HAP-1 (cell line): ENCODE data around the gene L3MBTL4.

ENCODE experiments used
- DNase-seq, 2 experiments: peaks; one replicate each; pipeline ENCODE4 v3.0.0-alpha.2; 2016 to 2020; ENCODE audit warnings: low spot score in 2 of 2
- H3K27me3 ChIP-seq: fragments of 250-450 bp; sonication (Bioruptor Pico); 2 replicates; pipeline ENCODE4 v1.5.1; 2020; ENCODE audit warnings: low read depth, mild to moderate bottlenecking, moderate library complexity
- H3K36me3 ChIP-seq: fragments of 250-450 bp; sonication (Bioruptor Pico); replicated peaks from 2 replicates; pipeline ENCODE4 v1.5.1; 2020; ENCODE audit warnings: mild to moderate bottlenecking
- H3K4me1 ChIP-seq: fragments of 250-450 bp; sonication (Bioruptor Pico); 2 replicates; pipeline ENCODE4 v1.5.1; 2020; ENCODE audit warnings: mild to moderate bottlenecking
- H3K4me3 ChIP-seq: fragments of 250-450 bp; sonication (Bioruptor Pico); 2 replicates; pipeline ENCODE4 v1.5.1; 2020; ENCODE audit warnings: mild to moderate bottlenecking, moderate library complexity
- H3K9me3 ChIP-seq: fragments of 250-450 bp; sonication (Bioruptor Pico); 2 replicates; pipeline ENCODE4 v1.5.1; 2020; ENCODE audit warnings: mild to moderate bottlenecking, moderate library complexity
- in situ Hi-C: fragments of 300-500 bp; cut with MboI; formaldehyde crosslinking; loops from 3 replicates; pipeline ENCODE4 v1.14.3; 2020; ENCODE audit warnings: low sequenced_read_pairs, inconsistent platforms, mixed read lengths

The L3MBTL4 gene

GRCh38 chr18:6219116-6219717, 195.5 kb downstream of the L3MBTL4 start:
- H3K4me1 ChIP-seq = no peaks in the 10 kb centered on the region
- no peaks in the 10 kb centered on the region for H3K36me3 ChIP-seq
- in situ Hi-C loops = no loop called here
- no peak overlapping the region for H3K4me3 ChIP-seq
- no peaks in the 10 kb centered on the region for H3K9me3 ChIP-seq
- H3K27me3 ChIP-seq = no peaks in the 10 kb centered on the region
- DNase-seq = peak in 1 of 2 experiments; percentile 24

DNA sequence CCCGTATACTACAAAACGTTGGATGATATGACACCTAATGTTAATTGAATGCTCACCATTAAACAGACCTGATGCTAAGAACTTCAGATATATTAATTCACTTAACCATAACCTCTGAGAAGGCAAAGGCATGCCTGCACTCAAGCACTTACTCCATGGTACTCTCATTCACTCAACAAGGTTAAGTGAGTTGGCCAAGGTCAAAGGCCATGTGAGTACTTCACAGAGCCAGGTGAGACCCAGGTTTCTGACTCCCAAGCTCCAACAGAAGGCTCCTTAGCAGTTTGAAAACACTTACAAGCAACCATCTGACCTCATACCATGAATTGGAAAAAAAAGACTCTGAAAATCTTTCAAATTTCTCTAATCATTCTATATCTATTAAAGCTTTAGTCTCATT, 198.8 kb downstream of the L3MBTL4 start:
- Histone ChIP-seq H3K4me3 (no peak overlapping the region), H3K4me1 (no peaks in the 10 kb centered on the region), H3K27me3 (no peaks in the 10 kb centered on the region), H3K36me3 (no peaks in the 10 kb centered on the region), H3K9me3 (no peaks in the 10 kb centered on the region)
- no peak for DNase-seq
- in situ Hi-C loops = no loop called here

DNA sequence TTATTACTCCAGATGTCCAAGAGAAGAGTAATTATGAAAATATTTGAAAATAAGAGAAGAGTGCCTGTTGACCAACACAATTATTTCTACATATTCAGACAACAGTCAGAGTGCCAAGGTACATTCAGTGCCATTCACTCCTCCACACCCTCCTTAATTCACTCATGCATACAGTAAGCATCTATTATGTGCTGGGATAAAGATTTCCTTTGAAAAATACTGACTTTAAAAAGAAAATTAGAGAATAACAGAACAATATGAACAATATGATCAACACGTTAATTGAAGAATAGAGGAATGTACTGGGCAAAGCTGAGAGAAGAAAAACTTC, 203.6 kb downstream of the L3MBTL4 start:
- Histone ChIP-seq H3K4me1 (no peaks in the 10 kb centered on the region), H3K27me3 (no peaks in the 10 kb centered on the region), H3K9me3 (no peaks in the 10 kb centered on the region), H3K36me3 (no peaks in the 10 kb centered on the region), H3K4me3 (no peak overlapping the region)
- in situ Hi-C loops = no loop called here
- no peak for DNase-seq

- no peaks in the 10 kb centered on the region for H3K9me3 ChIP-seq
- in situ Hi-C loops = no loop called here
- H3K4me1 ChIP-seq = no peaks in the 10 kb centered on the region
- no peak overlapping the region for H3K4me3 ChIP-seq
- H3K27me3 ChIP-seq = no peaks in the 10 kb centered on the region
- DNase-seq = no peak
- H3K36me3 ChIP-seq = no peaks in the 10 kb centered on the region
These were observed 204.2 kb downstream of the L3MBTL4 start for GRCh38 chr18:6210349-6211173.

GRCh38 chr18:6207941-6208340, 206.8 kb downstream of the L3MBTL4 start:
- H3K4me3 ChIP-seq = no peak overlapping the region
- no peaks in the 10 kb centered on the region for H3K36me3 ChIP-seq
- H3K9me3 ChIP-seq = no peaks in the 10 kb centered on the region
- in situ Hi-C loops = no loop called here
- H3K4me1 ChIP-seq = no peaks in the 10 kb centered on the region
- DNase-seq = no peak
- no peaks in the 10 kb centered on the region for H3K27me3 ChIP-seq

DNA sequence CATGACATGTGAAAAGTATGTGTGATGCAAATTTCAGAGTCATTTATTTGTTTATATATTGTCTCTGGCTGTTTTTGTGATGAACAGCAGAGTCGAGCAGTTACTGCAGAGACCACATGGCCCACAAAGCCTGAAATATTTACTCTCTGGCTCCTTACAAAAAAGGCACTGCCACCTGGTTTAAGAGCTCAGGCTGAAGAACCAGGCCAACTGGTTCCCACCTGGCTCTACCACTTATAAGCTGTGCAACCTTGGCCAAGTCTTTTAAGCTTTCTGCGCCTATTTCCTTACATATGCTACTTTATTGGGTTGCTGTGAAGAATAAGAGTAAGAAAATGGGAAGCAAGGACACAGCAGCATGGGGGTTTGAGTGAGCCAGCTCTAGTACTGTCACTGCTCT, 207.6 kb downstream of the L3MBTL4 start:
- DNase-seq = no peak
- H3K4me3 ChIP-seq = no peak overlapping the region
- H3K4me1 ChIP-seq = no peaks in the 10 kb centered on the region
- no peaks in the 10 kb centered on the region for H3K36me3 ChIP-seq
- H3K27me3 ChIP-seq = no peaks in the 10 kb centered on the region
- in situ Hi-C loops = no loop called here
- H3K9me3 ChIP-seq = no peaks in the 10 kb centered on the region

- in situ Hi-C loops = no loop called here
- H3K4me3 ChIP-seq = no peak overlapping the region
- no peaks in the 10 kb centered on the region for H3K4me1 ChIP-seq
- no peaks in the 10 kb centered on the region for H3K36me3 ChIP-seq
- no peaks in the 10 kb centered on the region for H3K27me3 ChIP-seq
- peaks cover 3% of the 10 kb centered on the region; the same call in 1 of the 2 replicates for H3K9me3 ChIP-seq
- DNase-seq = no peak
These were observed 209.0 kb downstream of the L3MBTL4 start for GRCh38 chr18:6205706-6206105.

- in situ Hi-C loops = no loop called here
- no peak for DNase-seq
- Histone ChIP-seq H3K4me3 (no peak overlapping the region), H3K4me1 (no peaks in the 10 kb centered on the region), H3K36me3 (no peaks in the 10 kb centered on the region), H3K9me3 (peaks cover 3% of the 10 kb centered on the region; the same call in 1 of the 2 replicates), H3K27me3 (no peaks in the 10 kb centered on the region)
These were observed 210.2 kb downstream of the L3MBTL4 start for GRCh38 chr18:6204476-6204875.

DNA sequence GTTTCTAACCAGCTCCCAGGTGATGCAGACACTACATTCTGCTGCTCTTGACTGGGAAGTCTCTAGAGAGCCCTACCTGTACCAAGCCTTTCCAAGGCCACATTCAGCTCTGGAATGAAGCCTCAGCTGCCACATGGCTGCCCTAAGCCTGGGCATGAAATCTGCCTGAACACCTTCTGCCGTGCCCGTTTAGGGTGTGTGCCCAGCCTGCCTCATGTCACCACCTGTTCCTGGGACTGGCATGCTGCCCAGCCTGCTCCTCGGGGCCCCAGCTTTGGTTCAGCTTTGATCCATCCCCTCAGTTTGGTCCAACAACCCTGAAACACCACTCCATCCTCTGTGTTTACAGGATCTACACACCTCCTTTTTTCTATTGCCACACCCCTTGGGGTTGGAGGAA, 210.9 kb downstream of the L3MBTL4 start:
- Histone ChIP-seq H3K27me3 (no peaks in the 10 kb centered on the region), H3K4me3 (no peak overlapping the region), H3K9me3 (peaks cover 3% of the 10 kb centered on the region; the same call in 1 of the 2 replicates), H3K4me1 (no peaks in the 10 kb centered on the region), H3K36me3 (no peaks in the 10 kb centered on the region)
- no peak for DNase-seq
- in situ Hi-C loops = no loop called here

DNA sequence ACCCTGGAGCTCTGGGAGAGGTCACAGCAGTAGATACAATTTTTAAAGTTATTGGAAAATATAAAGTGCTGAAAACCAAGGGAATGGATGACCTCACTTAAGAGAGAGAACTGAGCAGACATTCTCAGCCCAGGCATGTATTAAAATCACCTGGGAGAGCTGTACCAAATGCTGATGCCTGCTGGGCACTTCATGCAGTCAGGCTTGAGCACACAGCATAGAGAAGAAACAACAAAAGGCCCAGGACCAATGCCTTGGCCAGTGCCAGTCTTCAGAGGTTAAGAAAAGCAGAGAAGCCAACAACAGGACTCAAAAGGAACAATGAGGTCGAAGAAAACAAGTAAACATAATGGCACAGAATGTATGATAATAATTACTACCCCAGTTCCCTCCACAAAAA, 211.8 kb downstream of the L3MBTL4 start:
- DNase-seq = no peak
- in situ Hi-C loops = no loop called here
- peaks cover 3% of the 10 kb centered on the region; the same call in 1 of the 2 replicates for H3K9me3 ChIP-seq

DNA sequence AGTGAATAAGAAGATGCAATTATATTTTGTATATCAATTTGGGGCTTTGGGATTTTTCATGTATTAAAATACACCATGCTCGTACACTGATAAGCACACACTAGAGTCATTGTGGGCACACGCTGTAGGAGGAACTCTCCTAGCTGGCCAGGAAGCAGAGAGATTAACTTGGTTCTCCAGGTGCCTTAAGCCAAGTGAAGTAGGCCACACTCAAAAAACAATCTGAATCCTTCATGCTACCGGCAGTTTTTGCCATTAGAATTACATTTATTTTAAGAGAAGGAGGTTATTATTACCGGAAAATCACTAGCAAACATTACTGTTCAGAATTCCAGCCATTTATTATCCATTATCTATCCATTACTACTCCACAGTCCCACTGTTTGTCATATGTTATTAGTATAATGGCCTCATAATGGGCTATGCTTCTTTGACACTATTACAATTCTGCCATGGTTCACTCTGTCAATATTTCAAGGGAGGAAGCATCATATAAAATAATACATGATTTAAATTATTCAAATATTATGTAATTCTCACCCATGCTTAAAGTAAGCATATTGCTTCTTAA, 214.4 kb downstream of the L3MBTL4 start:
- in situ Hi-C loops = no loop called here
- Histone ChIP-seq H3K27me3 (no peaks in the 10 kb centered on the region), H3K4me3 (no peak overlapping the region), H3K4me1 (no peaks in the 10 kb centered on the region), H3K36me3 (no peaks in the 10 kb centered on the region), H3K9me3 (peaks cover 3% of the 10 kb centered on the region; the same call in 1 of the 2 replicates)
- DNase-seq = no peak

More for the DNA sequence above, 211.8 kb downstream of the L3MBTL4 start:
- Histone ChIP-seq H3K27me3 (no peaks in the 10 kb centered on the region), H3K4me1 (no peaks in the 10 kb centered on the region), H3K4me3 (no peak overlapping the region), H3K36me3 (no peaks in the 10 kb centered on the region)

DNA sequence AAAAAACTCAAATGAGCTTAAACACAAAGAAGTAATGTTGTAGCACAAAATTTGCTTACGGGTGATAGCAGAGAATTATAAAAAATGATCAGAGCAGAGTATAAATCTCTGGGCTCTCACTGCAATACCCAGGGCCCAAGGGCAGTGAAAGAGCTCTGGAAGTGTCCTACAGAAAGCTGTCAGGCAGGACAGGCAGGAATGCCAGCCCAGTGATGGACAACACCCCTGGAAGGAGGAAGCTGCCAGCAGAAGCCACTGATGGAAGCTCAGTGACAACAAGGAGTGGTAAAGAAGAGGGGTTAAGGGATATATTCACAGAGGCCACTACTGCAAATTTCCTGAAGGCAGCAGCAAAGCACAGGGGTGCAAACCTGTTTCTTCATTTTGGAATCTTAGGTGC, 214.9 kb downstream of the L3MBTL4 start:
- in situ Hi-C loops = no loop called here
- Histone ChIP-seq H3K27me3 (no peaks in the 10 kb centered on the region), H3K4me1 (no peaks in the 10 kb centered on the region), H3K4me3 (no peak overlapping the region), H3K9me3 (peaks cover 3% of the 10 kb centered on the region; the same call in 1 of the 2 replicates), H3K36me3 (no peaks in the 10 kb centered on the region)
- DNase-seq = no peak

DNA sequence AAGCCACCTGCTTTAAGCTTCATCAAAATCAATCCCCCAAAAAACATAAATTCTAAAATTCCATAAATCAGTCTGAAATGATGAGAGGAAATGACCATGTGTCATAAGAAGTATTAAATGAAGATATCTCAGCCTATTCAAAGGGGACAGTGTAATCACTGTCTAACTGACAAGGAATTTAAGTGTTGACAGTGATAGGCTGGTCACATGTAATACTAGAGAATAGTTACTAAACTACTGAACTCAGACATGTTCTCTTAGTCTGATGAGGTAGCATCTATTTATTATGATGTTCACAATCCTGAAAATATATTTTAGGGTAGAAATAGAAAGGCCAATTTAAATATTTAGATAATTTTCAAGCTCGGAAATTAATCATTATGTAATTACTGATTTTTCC, 216.1 kb downstream of the L3MBTL4 start:
- Histone ChIP-seq H3K4me1 (no peaks in the 10 kb centered on the region), H3K4me3 (no peak overlapping the region), H3K9me3 (peaks cover 3% of the 10 kb centered on the region; the same call in 1 of the 2 replicates), H3K36me3 (no peaks in the 10 kb centered on the region), H3K27me3 (no peaks in the 10 kb centered on the region)
- no peak for DNase-seq
- in situ Hi-C loops = no loop called here

DNA sequence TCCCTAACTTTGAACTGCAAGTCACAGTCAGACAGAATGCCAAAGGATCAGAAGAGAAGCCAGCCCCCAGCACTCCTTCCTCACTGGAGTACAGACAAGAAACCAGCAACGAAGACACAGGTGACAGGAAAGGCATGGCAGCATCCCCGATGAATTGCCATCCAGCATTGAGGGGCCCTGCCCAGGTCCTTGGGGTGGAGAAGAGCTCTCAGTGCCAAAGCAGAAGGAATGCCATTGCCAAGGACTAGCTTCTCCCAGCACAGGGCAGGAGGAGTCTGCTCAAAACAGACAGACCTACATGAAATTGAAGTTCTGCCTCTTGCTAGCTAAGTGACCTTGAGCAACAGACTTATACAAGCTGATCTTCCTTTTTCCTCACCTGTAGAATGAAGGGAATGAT, 220.1 kb downstream of the L3MBTL4 start:
- Histone ChIP-seq H3K36me3 (no peaks in the 10 kb centered on the region), H3K4me3 (no peak overlapping the region), H3K9me3 (no peaks in the 10 kb centered on the region), H3K4me1 (no peaks in the 10 kb centered on the region), H3K27me3 (no peaks in the 10 kb centered on the region)
- in situ Hi-C loops = no loop called here
- DNase-seq = no peak
